HG03280 (cell line): Measurements from ENCODE around the gene SBK1.
"Not testable (repeated sequence)": the region's sequence is repeated elsewhere in the genome, so short reads cannot be mapped to it uniquely, and the experiment has no call there.

Source experiments
- ATAC-seq: cut with Tn5 transposase; IDR thresholded peaks from one replicate; pipeline ENCODE4 v1.9.1; 2021; ENCODE audit warnings: mild to moderate bottlenecking, moderate library complexity; ENCODE audit not compliant: unreplicated experiment

SBK1 gene

DNA sequence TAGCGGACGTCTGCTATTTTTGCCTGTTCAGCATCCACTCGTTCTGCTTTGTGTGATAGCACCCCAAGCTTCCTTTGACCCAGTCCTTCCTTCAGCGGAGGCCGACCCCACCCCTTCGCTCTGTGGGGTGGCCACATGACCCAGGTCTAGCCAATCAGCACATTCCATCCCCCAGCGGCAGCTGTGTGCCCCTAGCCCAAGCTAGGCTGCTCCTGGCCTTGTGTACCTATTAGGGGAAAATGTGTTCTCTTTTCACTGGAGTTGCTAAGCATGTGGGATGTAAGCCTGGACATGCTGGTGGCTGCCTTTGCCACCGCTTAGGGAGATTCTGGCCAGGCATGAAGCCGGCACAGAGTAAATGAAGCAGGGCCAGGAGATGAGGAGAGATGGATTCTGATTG, 37.9 kb downstream of the SBK1 start:
- ATAC-seq: not testable (repeated sequence)

DNA sequence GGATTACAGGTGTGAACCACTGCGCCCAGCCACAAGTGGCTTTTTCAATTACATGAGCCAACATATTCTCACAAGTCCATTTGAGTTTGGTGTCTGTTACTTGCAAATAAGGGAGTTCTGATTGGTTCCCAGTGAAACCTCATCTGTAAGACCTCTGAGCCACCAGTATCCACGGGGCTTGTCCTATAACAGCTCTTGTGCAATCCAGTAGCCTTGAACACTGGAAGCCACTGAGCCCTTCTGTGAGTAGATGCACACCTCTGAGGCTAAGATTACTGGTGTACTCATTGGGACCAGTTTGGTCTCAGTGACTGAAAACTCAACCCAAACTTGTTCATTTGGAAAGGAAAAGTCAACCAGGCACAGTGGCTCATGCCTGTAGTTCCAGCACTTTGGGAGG, 38.7 kb downstream of the SBK1 start:
- ATAC-seq: not testable (repeated sequence)

DNA sequence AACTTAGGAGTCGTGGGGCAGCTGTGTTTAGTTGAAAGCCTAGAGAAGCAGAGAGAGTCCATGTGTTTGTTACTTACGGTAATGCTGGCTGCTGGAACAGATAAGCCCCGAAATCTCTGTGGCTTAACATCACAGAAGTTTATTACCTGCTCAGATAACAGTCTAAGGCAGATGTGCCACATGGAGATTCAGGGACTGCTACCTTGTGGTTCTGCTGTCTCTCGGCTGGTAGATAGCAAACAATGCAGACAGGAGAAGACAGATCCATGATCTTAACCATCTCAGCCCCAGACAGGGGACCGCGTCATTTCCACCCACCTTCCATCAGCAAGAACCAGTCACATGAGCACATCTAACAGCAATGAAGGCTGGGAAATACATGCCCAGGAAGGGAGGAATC, 40.3 kb downstream of the SBK1 start:
- ATAC-seq: not testable (repeated sequence)

DNA sequence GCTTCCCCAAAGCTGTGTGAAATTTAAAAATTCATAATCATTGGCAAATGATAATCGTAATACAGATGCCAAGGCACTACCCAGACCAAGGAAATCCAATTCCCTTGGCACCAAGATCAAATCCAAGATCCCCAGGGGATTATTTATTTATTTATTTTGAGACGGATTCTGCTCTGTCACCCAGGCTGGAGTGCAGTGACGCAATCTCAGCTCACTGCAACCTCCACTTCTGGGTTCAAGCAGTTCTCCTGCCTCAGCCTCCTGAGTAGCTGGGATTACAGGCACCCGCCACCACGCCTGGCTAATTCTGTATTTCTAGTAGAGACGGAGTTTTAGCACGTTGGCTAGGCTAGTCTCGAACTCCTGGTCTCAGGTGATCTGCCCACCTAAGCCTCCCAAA, 43.4 kb downstream of the SBK1 start:
- ATAC-seq: not testable (repeated sequence)

DNA sequence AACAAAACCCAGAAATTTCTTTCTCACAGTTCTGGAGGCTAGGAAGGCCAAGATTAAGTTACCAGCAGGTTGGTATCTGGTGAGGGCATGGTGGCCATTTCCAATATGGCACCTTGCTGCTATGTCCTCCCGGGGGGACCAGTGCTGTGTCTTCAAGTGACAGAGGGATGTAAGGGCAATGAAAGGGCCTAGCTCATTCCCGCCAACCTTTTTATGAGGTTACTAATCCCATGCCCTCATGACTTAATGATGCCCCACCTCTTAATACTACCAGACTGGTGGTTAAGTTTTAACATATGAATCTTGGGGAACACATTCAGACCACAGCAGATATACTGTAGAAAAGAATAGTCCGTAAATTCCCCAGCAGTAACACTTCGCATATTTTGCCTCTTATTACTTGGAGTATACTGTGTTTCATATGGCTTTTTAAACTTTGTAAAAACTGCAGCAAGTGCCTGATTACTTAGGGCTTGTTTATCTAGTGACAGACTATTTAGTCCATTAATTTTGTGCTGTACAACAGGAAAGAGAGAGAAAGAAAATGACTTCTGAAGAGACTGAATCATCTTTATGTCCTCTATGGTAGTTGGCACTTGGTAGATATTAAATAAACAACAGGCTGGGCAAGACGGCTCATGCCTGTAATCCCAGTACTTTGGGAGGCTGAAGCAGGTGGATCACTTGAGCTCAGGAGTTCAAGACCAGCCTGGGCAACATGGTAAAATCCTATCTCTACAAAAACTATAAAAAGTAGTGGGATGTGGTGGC, 44.8 kb downstream of the SBK1 start:
- ATAC-seq: not testable (repeated sequence)

DNA sequence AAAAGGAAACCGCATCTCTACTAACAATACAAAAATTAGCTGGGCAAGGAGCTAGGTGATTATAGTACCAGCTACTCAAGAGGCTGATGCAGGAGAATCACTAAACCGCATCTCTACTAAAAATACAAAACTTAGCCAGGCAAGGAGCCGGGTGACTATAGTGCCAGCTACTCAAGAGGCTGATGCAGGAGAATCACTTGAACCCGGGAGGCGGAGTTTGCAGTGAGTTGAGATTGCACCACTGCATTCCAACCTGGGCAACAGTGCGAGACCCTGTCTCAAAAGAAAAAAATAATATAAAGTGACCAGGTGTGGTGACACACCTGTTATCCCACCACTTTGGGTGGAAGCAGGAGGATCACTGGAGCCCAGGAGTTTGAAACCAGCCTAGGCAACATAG, 45.9 kb downstream of the SBK1 start:
- not testable (repeated sequence) for ATAC-seq

DNA sequence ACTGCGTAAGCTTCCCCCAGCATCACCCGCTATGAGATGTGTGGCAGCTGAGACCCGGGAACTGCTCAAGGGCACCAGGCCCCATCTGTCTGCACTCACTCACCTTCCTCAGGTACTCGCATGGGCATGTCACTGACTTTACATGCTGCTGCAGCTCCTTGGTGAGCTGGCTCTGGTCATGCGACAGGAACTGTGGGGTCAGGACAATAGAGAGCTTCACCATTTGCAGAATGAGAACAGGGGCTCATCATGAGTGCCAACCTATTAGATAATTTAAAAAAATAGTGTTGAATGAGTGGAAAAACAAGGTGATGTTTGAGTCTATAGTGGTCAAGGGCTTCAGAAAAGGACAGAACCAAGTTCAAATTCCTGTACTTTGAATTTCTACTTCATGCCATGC, 70.3 kb downstream of the SBK1 start:
- not testable (repeated sequence) for ATAC-seq

DNA sequence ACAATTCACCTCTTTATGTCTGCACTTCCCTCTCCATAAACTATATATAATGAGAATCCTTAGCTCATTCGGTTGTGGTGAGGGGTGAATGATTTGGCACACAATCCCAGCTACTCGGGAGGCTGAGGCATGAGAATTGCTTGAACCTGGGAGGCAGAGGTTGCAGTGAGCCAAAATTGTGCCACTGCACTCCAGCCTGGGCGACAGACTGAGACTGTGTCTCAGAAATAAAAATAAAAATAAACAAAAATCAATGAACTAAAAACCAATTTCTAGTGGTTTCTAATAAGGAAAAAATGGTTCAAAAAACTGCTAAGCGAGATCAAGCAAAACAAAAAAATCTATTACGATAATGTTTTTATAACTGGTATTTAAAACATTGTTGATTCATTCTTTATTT, 71.1 kb downstream of the SBK1 start, which contains the start of gene NPIPB6:
NPIPB6 (minus strand) TSS at position 101 of the 400 bp plus-strand sequence. CDS start 686 bp downstream, outside the sequence.
- not testable (repeated sequence) for ATAC-seq

DNA sequence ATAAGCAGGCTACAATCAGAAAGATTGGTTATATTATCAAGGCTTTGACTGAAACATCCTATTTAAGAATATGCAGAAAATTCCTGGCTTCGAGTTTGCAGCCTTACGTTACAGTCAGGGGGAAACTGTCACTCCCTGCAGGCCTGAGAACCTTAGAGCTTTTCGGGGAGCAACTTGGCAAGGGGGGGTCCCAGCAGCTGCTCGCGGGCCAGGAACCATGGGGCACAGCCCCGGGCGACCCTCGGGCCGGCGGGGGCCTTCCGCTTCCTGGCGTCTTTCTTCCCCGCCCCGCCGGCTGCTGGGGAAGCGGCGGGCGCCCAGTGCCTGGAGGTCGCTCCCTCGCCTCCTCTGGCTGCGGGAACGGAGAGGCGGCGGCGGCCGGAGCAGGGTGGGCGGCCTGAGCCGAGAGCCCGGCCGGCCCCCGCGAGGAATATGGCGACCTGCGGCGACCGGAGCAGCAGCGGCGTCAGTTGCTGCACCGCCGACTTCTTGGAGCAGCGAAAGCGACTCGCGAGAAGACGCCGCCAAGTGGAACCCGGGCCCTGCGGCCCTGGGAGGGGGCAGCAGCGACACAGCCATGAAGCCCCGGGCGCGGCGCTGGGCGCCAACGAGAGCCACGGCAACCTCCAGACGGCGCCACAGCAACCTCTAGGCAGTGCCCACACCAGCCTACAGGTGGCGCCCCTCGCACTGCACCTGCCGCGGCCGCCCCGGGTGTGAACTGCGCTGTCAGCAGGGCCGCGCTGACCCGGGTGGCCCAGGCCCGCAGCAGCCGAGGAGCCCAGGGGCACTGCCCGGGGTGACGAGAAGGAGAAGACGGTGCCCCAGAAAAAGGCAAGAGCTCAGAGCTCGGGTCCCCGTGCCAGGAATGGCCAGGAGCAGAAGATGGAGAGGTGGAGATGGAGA, 72.2 kb downstream of the SBK1 start:
- peak; percentile 89 for ATAC-seq

DNA sequence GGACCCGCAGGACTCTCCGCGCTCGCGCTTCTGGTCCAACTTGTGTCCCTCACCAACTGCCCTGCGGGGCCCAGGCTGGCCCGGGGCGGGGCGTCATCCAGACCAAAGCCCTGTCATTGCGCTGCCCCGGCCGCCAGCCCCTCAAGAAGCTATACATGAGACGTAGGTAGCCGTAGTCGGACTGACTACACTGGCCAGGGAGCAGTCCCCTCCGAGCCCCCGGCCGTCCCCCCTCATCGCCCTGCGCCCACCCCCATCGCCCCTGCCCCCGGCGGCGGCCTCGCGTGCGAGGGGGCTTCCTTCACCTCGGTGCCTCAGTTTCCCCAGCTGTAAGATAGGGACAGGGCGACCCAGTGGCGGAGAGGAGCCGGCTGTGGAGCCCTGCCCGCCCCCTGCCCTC, 75.6 kb downstream of the SBK1 start:
- not testable (repeated sequence) for ATAC-seq
